RWPE1 (cell line): Measurements from ENCODE around the gene OR4D9.
"Not testable (repeated sequence)": the region's sequence is repeated elsewhere in the genome, so short reads cannot be mapped to it uniquely, and the experiment has no call there.

Experiments used
- CTCF ChIA-PET: fragments of 350-600 bp; sonication (Branson Sonifier 250); formaldehyde crosslinking; extraction: SDS; loops from one replicate; lab custom pipeline; 2021; lab: Yijun Ruan, JAX
- POLR2A ChIA-PET: fragments of 400-600 bp; formaldehyde crosslinking; extraction: SDS; loops from one replicate; lab custom pipeline; 2020; ENCODE audit warnings: antibody characterized with exemption; ENCODE audit not compliant: low non-redundant PET; lab: Yijun Ruan, JAX
- DNase-seq: peaks from one replicate; pipeline ENCODE4 v3.0.0; 2012; ENCODE audit warnings: low spot score
- H3K27ac ChIP-seq: fragments of 450-650 bp; 2 replicates; pipeline ENCODE4 v1.5.1; 2017
- CTCF ChIP-seq: fragments of 450-650 bp; conservative IDR thresholded peaks from 2 replicates; pipeline ENCODE4 v1.5.1; 2017; ENCODE audit warnings: low read depth, mild to moderate bottlenecking

Gene OR4D9

DNA sequence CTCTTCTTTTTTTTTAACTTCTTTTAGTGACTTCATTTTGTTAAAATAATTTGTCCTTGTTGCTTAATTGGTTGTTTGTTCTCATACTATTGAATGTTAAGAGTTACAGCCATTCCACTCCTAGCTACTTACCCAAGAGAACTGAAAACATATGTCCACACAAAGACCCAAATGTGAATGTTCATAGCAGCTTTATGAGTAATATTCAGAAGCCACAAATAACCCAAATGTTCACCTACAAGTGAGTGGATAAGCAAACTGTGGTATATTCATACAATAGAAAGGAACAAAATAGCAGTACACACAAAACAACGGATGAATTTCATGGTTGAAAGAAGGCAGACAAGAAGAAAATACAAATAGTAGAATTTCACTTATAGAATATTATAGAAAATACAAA, 9.4 kb upstream of the OR4D9 start:
- CTCF ChIA-PET: no interaction called here
- H3K27ac ChIP-seq: no peak overlapping the region
- POLR2A ChIA-PET: no interaction called here
- no peak for DNase-seq
- TF ChIP-seq CTCF: no peak

DNA sequence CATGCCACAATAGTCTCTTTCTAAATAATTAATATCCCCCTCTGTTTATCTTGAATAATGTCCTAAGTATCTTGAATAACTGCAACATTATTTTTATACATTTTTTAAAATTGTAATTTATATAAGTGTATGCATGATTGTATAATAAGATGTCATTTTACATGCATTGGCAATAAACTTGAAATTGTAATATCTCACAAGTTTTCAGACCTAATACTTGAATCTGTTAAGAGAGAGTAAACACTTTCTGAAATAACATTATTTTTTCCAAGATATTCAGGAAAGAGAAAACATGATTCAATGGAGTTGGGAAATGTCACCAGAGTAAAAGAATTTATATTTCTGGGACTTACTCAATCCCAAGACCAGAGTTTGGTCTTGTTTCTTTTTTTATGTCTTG, 8.1 kb upstream of the OR4D9 start, which contains the start of gene OR4D11:
Gene OR4D11, plus strand, starts transcription at position 301 of the 400 bp plus-strand sequence. Its CDS starts 0 bp downstream, at position 301.
- ChIA-PET CTCF (no interaction called here), POLR2A (no interaction called here)
- no peak for TF ChIP-seq CTCF
- no peak for DNase-seq
- no peak within 1 kb of the TSS for H3K27ac ChIP-seq

GRCh38 chr11:59511675-59512074, 336 bp downstream of the OR4D9 start:
- TF ChIP-seq CTCF: no peak
- ChIA-PET CTCF (no interaction called here), POLR2A (no interaction called here)
- no peak for DNase-seq
- H3K27ac ChIP-seq: no peak overlapping the region

- DNase-seq, POLR2A ChIA-PET, CTCF ChIA-PET: not testable (repeated sequence)
Observed at GRCh38 chr11:59520139-59520538, 8.8 kb downstream of the OR4D9 start.

GRCh38 chr11:59520741-59521140, 9.4 kb downstream of the OR4D9 start:
- ChIA-PET POLR2A (no interaction called here), CTCF (interaction anchor here (0.6 kb wide), 1 partner anchor 201 kb away, joined by 3 read pairs; no protein-coding TSS in a partner anchor)

More at GRCh38 chr11:59520139-59520538, 8.8 kb downstream of the OR4D9 start:
- H3K27ac ChIP-seq: not testable (repeated sequence)

DNA sequence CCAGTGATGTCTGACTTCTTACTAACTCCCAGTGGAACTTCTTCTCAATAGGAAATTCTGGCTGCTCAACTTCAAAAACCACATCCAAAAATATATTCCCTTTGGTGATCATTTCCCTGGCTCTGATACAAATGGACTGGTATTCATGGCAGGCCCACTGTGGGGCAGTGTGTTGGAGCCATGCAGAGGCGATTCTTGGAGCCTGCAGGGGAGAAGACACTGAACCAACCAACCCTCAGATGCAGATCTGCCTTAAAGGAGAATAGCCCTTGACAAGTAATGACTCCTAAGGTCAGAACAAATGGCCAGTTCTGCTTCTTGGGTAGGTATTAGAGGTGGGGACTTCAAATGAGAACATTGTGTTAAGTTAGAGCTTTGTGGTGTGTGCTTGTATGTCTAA, 12.2 kb downstream of the OR4D9 start:
- no peak overlapping the region for H3K27ac ChIP-seq
- no peak for TF ChIP-seq CTCF
- POLR2A ChIA-PET: interaction anchor here (0.5 kb wide), 1 partner anchor 10 kb away, joined by 6 read pairs; no protein-coding TSS in a partner anchor
- CTCF ChIA-PET: no interaction called here
- DNase-seq: no peak

More at GRCh38 chr11:59520741-59521140, 9.4 kb downstream of the OR4D9 start:
- no peak overlapping the region for H3K27ac ChIP-seq
- no peak for TF ChIP-seq CTCF
- DNase-seq: no peak

DNA sequence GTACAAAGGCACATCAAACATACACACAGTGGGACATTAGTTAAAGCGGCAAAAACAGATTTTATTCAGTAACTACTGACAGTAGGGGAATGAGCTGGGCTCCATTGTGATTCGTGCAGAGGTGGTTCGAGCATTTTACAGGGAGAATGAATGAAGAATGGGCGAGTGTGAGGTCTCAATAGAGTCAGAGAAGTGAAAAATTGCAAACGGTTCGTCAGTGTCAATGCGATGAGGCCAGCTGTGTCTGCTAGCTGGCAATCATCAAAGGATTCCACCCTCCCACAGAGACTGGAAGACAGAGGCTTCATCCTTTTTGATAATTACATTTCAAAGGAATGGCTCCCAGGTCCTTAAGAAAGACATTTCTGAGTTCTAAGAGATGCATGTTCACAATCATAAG, 17.4 kb downstream of the OR4D9 start:
- no peak for TF ChIP-seq CTCF
- DNase-seq: no peak
- ChIA-PET POLR2A (no interaction called here), CTCF (interaction anchor here (1.3 kb wide), 1 partner anchor 8 kb away, joined by 5 read pairs; no protein-coding TSS in a partner anchor)
- H3K27ac ChIP-seq: no peak overlapping the region
